ENCODE measurements around the gene CFAP46.

DNA sequence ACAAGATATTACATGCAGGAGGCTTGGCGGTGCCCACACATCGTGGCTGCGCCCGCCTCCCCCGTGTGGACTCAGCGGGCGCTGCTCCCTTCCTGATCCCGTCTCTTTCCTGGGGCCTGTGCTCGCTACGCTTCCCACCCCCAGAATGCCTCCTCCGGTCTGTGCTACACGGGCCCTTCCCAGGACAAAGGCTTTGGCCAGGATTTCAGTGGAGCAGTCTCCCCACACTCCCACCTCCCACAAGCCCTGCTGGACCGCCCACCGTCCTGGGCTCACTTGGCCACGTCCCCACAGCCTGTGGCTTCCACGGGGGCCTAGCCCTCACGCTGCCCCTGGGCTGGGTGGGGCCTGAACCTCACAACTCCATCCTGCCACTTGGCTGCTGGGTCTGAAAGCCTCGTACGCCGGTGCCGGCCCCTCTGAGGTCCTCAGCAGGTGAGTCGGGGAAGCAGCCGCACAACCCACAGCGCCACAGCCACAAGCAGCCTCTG lies 17.3 kb downstream of the CFAP46 start:
- TF ChIP-seq, protein P1, sequence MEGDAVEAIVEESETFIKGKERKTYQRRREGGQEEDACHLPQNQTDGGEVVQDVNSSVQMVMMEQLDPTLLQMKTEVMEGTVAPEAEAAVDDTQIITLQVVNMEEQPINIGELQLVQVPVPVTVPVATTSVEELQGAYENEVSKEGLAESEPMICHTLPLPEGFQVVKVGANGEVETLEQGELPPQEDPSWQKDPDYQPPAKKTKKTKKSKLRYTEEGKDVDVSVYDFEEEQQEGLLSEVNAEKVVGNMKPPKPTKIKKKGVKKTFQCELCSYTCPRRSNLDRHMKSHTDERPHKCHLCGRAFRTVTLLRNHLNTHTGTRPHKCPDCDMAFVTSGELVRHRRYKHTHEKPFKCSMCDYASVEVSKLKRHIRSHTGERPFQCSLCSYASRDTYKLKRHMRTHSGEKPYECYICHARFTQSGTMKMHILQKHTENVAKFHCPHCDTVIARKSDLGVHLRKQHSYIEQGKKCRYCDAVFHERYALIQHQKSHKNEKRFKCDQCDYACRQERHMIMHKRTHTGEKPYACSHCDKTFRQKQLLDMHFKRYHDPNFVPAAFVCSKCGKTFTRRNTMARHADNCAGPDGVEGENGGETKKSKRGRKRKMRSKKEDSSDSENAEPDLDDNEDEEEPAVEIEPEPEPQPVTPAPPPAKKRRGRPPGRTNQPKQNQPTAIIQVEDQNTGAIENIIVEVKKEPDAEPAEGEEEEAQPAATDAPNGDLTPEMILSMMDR (IDR thresholded peaks at IDR 0.05 in 8 of 11, conservative IDR thresholded peaks at IDR 0.05 in 3 of 11) = no peak
- no peak for TF ChIP-seq POLR2AphosphoS5 (IDR thresholded peaks at IDR 0.05)
- TF ChIP-seq POLR2A (IDR thresholded peaks at IDR 0.05) = no peak

Measured in spleen (tissue), 7 donors.